Measurements from ENCODE around the gene CARD9.

DNA sequence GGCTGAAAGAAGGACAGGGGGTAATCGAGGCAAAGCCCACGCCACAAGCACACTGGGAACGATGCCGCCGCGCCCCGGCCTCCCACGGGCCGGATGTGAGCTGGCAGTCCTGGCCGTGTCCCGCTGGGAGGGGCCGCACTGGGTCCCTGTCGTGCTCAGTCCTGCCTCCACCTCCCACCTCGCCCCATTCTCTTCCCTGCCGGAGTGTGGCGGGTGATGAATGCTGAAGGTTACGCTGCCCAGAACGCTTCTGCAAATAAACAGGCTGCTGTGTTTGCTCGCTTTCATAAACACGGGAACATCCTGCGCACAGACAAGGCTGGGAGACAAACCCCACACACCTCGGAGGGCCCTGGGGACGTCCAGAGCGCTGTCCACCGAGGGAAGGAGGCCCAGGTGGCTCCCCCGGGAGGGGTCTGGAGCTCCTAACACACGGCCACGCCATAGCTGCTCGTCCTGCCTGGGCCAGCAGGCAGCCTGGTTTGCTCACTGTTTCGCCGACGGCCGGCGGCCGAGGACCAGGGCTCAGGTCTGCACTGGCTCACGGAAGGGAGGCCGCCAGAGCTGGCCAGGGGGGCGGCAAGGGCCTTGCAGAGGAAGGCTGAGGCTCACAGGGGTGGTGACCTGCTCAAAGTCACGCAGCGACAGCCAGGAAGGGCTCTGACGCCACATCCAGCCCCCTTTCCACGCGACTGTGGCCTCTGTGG lies 12.3 kb downstream of the CARD9 start:
- TF ChIP-seq, protein P1, sequence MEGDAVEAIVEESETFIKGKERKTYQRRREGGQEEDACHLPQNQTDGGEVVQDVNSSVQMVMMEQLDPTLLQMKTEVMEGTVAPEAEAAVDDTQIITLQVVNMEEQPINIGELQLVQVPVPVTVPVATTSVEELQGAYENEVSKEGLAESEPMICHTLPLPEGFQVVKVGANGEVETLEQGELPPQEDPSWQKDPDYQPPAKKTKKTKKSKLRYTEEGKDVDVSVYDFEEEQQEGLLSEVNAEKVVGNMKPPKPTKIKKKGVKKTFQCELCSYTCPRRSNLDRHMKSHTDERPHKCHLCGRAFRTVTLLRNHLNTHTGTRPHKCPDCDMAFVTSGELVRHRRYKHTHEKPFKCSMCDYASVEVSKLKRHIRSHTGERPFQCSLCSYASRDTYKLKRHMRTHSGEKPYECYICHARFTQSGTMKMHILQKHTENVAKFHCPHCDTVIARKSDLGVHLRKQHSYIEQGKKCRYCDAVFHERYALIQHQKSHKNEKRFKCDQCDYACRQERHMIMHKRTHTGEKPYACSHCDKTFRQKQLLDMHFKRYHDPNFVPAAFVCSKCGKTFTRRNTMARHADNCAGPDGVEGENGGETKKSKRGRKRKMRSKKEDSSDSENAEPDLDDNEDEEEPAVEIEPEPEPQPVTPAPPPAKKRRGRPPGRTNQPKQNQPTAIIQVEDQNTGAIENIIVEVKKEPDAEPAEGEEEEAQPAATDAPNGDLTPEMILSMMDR (IDR thresholded peaks at IDR 0.05 in 8 of 11, conservative IDR thresholded peaks at IDR 0.05 in 3 of 11), result no peak
- TF ChIP-seq POLR2AphosphoS5 (IDR thresholded peaks at IDR 0.05), result peak in 2 of 3 donors; percentile 65 to 81
